SH-SY5Y (cell line): ENCODE data around the gene ADGRE3.

Experiments
- GATA2 ChIP-seq: IDR thresholded peaks from 2 replicates; pipeline ENCODE4 v1.6.1; 2011; ENCODE audit warnings: mild to moderate bottlenecking, low read depth, low read length
- GATA3 ChIP-seq: IDR thresholded peaks from 2 replicates; pipeline ENCODE4 v1.6.1; 2011; ENCODE audit warnings: low read depth, mild to moderate bottlenecking, low read length, moderate library complexity

DNA sequence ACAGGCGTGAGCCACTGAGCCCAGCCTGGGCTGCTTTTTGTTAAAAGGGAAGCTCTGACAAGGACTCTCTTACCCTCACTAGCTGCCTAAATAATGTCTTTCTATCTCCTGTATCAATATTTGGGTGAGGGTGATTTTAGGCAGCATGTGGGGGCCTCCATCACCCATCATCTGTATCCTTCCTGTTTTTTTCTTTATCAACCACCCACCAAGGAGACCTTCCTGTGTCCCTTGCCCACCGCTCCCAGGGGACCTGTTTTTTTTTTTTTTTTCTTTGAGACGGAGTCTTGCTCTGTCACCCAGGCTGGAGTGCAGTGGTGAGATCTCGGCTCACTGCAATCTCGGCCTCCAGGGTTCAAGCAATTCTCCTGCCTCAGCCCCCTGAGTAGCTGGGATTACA, 97.4 kb downstream of the ADGRE3 start:
- TF ChIP-seq GATA3 (no peak), GATA2 (no peak)
